Glomerular visceral epithelial cell (primary cell): Measurements from ENCODE around the gene FKBP6.
"Not testable (repeated sequence)": the region's sequence is repeated elsewhere in the genome, so short reads cannot be mapped to it uniquely, and the experiment has no call there.

Source experiments
- DNase-seq: peaks from one replicate; pipeline ENCODE4 v3.0.0-alpha.2; 2016; ENCODE audit errors: extremely low spot score

The FKBP6 gene

GRCh38 chr7:73395538-73396503 is 67.9 kb downstream of the FKBP6 start:
- DNase-seq = no peak

DNA sequence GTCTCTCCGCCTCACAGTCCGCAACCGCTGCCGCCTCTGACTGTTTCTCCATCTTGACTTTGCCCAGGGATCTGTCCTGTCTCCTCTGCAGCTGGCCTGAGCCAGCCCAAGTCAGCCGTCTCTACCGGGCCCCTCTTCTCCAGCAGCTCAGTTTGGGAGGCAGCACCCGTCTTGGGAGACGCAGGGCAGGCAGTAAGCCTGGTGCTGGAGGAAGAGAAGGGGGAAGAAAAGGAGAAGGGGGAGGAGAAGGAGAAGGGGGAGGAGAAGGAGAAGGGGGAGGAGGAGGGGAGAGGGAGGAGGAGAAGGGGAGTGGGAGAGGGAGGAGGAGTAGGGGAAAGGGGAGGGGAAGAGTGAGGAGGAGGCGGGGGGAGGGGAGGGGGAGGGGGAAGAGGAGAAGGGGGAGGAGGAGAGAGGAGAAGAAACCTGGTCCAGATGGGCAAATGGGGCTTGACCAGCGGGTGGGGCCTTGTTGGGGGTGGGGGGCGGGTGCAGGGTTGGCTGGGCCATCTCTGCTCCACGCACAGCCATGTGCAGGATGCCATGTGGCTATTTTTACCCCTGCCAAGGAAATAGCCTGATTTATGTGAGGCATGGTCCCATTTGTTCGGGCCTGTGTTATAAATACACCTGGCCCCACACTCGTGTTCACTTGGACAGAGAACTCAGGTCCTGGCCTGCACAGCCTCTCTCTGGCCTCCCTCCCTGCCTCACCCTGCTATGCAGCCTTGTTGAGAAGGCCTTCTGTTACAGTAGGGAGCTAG is 69.7 kb downstream of the FKBP6 start:
- DNase-seq = no peak

DNA sequence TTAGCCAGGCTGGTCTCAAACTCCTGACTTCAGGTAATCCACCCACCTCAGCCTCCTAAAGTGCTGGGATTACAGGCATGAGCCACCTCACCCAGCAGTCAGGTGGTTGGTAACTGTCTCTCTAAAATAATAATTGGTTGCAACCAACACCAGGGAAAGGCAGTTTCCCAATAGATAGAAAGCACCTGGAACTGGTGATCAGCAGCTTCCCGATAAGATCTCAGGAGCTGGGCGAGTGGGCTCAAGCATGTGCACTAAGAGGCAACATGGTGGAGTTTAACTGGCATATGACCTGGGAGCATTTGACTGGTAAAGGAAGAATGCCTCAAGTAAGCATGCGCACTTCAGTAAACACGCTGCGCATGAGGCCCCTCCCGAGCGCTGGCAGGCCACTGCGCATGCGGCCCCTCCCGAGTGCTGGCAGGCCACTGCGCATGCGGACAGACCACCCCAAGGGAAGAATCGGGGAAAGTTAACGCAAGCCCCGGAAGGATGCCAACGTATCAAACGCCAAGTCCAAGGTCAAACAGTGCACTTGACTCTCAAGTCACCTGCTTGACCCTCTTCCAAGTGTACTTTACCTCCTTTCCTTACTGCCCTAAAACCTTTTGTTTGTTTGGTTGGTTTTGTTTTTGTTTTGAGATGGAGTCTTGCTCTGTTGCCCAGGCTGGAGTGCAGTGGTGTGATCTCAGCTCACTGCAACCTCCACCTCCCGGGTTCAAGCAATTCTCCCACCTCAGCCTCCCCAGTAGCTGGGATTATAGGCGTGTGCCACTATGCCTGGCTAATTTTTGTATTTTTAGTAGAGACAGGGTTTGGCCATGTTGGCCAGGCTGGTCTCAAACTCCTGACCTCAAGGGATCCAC is 71.5 kb downstream of the FKBP6 start:
- not testable (repeated sequence) for DNase-seq

GRCh38 chr7:73404860-73405259 is 76.9 kb downstream of the FKBP6 start:
- DNase-seq = not testable (repeated sequence)
